Measurements from ENCODE around the gene TAS2R30.

- TF ChIP-seq CTCF (IDR thresholded peaks at IDR 0.05) (no peak), POLR2AphosphoS5 (IDR thresholded peaks at IDR 0.05) (no peak)
These were observed 16.4 kb upstream of the TAS2R30 start for GRCh38 chr12:11150832-11151231.

Measured in transverse colon (tissue), 4 donors.